ENCODE results near the gene KRT13. TPM values are rescaled to one million over a fixed set of nuclear protein-coding genes. Genes with fewer than 3 reads are reported as not detected.
"Not testable (repeated sequence)": the region's sequence is repeated elsewhere in the genome, so short reads cannot be mapped to it uniquely, and the experiment has no call there.

Gene KRT13
- total RNA-seq, 2 donors from 2014 or later, result not detected

DNA sequence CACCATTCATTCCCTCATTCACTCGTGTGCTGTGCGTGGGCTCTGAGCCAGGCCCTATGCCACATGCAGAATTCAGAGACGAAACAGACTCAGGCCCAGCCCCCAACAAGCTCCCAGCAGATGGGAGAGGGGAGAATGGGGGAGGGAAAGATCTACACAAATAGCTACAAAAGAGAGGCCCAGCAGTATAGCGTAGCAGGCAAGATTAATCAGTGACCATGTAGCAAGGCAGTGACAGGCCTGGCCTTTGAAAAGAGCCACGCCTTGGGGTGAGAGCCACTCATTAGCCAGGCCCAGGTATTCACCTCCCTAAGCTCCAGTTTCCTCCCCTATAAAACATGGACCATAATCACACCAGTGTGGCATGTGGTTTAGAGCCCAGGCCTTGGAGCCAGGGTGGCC, 39.1 kb upstream of the KRT13 start:
- Mint-ChIP-seq H3K27ac (no peak overlapping the region), H3K36me3 (ENCODE audit: low read depth) (peaks cover 2% of the 10 kb centered on the region)

DNA sequence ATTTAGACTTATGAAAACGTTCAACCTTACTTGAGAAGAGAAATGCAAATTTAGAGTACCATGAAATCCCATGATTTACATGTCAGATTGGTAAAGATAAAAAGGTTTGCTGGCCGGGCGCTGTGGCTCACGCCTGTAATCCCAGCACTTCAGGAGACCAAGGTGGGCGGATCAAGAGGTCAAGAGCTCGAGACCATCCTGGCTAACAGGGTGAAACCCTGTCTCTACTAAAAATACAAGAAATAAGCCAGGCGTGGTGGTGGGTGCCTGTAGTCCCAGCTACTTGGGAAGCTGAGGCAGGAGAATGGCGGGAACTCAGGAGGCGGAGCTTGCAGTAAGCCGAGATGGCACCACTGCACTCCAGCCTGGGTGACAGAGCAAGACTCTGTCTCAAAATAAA, 37.4 kb upstream of the KRT13 start:
- peak overlapping the region; percentile 11 for H3K27ac Mint-ChIP-seq
- not testable (repeated sequence) for H3K36me3 Mint-ChIP-seq (ENCODE audit: low read depth); H3K27me3 Mint-ChIP-seq; H3K4me1 Mint-ChIP-seq; H3K9me3 ChIP-seq (ENCODE audit: control insufficient read depth, low read length, poor library complexity, severe bottlenecking); DNase-seq; H3K4me3 Mint-ChIP-seq; ATAC-seq

More for the DNA sequence above, 39.1 kb upstream of the KRT13 start:
- Mint-ChIP-seq H3K4me3 (no peak overlapping the region), H3K4me1 (peaks cover 8% of the 10 kb centered on the region), H3K27me3 (no peaks in the 10 kb centered on the region)
- no peak for DNase-seq
- no peak for ATAC-seq
- no peaks in the 10 kb centered on the region for H3K9me3 ChIP-seq (ENCODE audit: control insufficient read depth, low read length, poor library complexity, severe bottlenecking)

DNA sequence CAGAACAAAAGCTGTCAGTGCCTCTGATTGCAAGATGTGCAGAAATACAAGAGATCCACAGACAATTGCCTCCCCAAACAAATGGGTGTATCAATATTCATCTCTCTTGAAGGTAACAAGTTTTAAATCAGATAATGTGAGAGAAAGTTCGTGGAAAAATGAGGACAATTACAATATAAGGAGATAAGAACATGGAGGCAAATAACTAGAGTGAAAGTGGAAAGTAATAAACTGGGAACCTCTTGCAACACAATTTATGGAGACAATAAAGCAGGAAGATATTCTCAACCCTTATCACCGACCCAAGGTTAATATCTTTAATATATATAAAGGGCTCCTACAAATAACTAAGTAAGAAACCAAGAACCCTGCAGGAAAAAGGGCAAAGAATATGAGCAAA, 36.9 kb upstream of the KRT13 start:
- Mint-ChIP-seq H3K4me1 (peaks cover 2% of the 10 kb centered on the region), H3K4me3 (no peak overlapping the region), H3K36me3 (ENCODE audit: low read depth) (peaks cover 2% of the 10 kb centered on the region), H3K27ac (peak overlapping the region; percentile 11), H3K27me3 (peaks cover 10% of the 10 kb centered on the region)
- no peaks in the 10 kb centered on the region for H3K9me3 ChIP-seq (ENCODE audit: control insufficient read depth, low read length, poor library complexity, severe bottlenecking)
- no peak for DNase-seq
- ATAC-seq, result no peak

DNA sequence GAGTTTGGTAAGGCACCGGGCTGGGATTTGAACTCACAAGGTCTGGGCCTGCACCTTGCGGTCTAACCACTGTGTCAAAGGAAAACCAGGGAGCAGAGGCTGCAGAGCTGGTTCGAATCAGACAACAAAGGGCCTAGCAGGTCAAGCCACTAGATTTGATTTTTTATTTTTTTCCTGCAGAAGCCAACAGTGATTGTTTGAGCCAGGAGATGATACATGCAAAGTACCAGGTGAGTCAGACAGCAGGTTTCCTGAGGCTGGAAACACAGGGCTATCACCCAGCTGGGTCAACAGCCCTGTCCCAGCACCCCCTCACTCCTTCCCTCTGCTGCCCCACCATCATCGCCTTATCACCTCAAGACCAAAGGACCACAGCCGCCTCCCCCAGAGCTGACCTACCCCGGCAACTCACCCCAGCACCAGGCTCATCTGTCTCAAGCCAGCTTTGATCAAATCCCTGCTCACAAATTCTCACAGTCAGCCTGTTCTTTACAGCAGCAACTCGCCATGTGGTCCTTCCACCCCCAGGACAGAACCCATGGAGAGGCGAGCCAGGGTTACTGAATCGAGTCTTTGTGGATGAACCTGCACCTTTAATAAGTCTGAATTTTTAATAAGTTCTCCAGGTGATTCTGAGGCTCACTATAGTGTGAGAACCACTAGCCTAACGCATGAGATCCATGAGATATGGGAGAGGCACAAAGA, 35.7 kb upstream of the KRT13 start:
- no peaks in the 10 kb centered on the region for H3K36me3 Mint-ChIP-seq (ENCODE audit: low read depth)
- no peak overlapping the region for H3K27ac Mint-ChIP-seq
- no peaks in the 10 kb centered on the region for H3K9me3 ChIP-seq (ENCODE audit: control insufficient read depth, low read length, poor library complexity, severe bottlenecking)
- H3K4me1 Mint-ChIP-seq, result peaks cover 4% of the 10 kb centered on the region
- DNase-seq, result no peak
- no peak for ATAC-seq
- H3K4me3 Mint-ChIP-seq, result no peak overlapping the region
- H3K27me3 Mint-ChIP-seq, result peaks cover 21% of the 10 kb centered on the region

DNA sequence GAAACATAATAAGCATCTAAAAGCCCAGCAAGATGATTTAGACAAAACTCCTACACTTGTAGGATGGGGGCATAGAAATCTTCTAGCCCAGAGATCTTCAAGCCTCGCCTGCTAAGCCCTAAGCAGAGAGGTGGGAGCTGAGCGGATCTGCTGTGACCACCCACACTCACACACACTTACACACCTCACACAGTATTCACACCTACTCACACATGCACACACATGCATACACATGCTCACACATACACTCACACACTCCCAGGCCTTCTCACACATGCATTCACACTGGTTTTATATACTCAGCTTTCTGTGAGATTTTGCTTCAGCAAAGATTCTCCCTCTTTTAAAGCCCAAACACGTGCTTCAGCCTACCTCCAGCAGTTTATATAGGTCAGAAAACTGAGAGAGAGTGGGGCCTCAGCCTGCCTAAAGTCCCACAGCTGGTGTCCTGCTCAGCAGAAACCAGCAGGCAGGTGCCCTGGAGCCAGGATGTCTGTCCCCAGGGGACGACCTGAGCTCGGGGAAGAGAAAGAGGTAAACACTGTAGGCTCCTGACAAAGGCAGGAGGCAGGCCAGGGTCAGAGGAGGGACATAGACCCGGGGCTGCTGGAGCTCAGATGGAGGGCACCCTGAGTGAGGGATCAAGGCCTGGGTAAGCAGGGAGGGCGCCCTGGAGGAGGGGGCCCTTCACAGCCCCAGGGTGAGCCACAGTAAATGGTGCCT, 34.7 kb upstream of the KRT13 start:
- H3K4me1 Mint-ChIP-seq, result peaks cover 4% of the 10 kb centered on the region
- no peak for DNase-seq
- H3K4me3 Mint-ChIP-seq, result no peak overlapping the region
- H3K9me3 ChIP-seq (ENCODE audit: control insufficient read depth, low read length, poor library complexity, severe bottlenecking), result no peaks in the 10 kb centered on the region
- H3K27ac Mint-ChIP-seq, result peak overlapping the region; percentile 49
- no peak for ATAC-seq
- peaks cover 27% of the 10 kb centered on the region for H3K27me3 Mint-ChIP-seq
- H3K36me3 Mint-ChIP-seq (ENCODE audit: low read depth), result no peaks in the 10 kb centered on the region

DNA sequence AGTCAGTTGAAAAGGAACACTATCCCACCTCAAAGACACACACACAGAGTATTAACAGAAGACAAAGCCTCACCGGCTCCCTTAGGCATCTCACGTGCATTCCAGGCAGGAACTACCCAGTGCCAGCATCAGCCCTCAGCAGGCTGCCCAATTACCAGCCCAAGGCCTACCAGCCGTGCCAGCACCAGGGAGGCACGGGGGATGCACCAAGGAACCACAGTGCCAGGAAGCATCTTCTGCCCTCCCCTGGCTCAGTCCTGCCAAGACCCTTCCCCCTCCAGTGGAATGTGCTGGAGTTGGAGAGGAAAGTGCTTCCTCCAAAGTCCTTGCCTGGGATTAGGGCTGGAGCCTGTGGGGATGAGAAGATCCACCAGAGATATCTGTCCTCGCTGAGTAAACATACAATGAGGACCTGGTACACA, 33.7 kb upstream of the KRT13 start:
- peaks cover 33% of the 10 kb centered on the region for H3K27me3 Mint-ChIP-seq
- H3K4me3 Mint-ChIP-seq, result no peak overlapping the region
- DNase-seq, result no peak
- no peak overlapping the region for H3K27ac Mint-ChIP-seq
- ATAC-seq, result no peak
- H3K36me3 Mint-ChIP-seq (ENCODE audit: low read depth), result no peaks in the 10 kb centered on the region
- H3K4me1 Mint-ChIP-seq, result peaks cover 4% of the 10 kb centered on the region
- H3K9me3 ChIP-seq (ENCODE audit: control insufficient read depth, low read length, poor library complexity, severe bottlenecking), result no peaks in the 10 kb centered on the region

DNA sequence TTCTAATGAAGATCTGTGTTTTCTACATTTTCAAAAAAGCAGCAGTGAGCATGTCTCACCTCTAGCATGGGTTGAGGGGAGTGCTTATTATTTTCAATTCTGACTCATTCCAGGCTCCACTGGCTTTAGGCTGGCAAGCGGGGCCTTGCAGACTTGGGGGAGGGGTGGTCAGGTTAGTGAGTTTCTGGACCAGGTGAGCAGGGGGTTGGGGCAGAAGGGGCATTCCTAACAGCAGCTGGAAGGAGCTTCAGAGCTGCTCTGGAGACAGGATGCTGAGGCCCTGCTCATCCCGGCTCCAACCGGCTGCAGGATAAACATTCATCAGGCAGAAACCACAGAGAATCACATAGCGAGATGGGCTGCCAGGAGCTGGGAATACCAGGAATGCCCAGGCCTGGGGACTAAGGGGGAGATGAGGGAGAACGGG, 33.2 kb upstream of the KRT13 start:
- ATAC-seq, result no peak
- Mint-ChIP-seq H3K27ac (no peak overlapping the region), H3K4me3 (no peak overlapping the region), H3K36me3 (ENCODE audit: low read depth) (no peaks in the 10 kb centered on the region), H3K4me1 (peaks cover 4% of the 10 kb centered on the region), H3K27me3 (peaks cover 33% of the 10 kb centered on the region)
- DNase-seq, result no peak
- no peaks in the 10 kb centered on the region for H3K9me3 ChIP-seq (ENCODE audit: control insufficient read depth, low read length, poor library complexity, severe bottlenecking)

DNA sequence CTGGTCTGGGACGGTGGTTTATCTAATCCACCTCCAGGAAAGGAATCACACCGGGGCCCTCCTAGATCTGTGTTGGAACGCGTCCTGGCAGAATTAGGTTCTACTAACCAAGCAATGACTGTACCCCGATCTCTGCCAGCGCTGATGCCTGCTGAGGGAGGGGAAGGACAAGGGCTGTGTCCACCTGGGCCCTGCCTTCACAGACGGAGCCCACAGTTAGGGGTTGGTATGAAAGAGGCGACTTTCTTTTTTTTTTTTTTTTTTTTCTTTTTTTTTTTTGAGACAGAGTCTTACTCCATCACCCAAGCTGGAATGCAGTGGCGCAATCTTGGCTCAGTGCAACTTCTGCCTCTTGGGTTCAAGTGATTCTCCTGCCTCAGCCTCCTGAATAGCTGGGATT, 32.6 kb upstream of the KRT13 start:
- Mint-ChIP-seq H3K36me3 (ENCODE audit: low read depth) (no peaks in the 10 kb centered on the region), H3K4me1 (peaks cover 4% of the 10 kb centered on the region), H3K27me3 (peaks cover 34% of the 10 kb centered on the region), H3K4me3 (no peak overlapping the region), H3K27ac (no peak overlapping the region)
- H3K9me3 ChIP-seq (ENCODE audit: control insufficient read depth, low read length, poor library complexity, severe bottlenecking), result no peaks in the 10 kb centered on the region
- DNase-seq (no peak), ATAC-seq (no peak)

DNA sequence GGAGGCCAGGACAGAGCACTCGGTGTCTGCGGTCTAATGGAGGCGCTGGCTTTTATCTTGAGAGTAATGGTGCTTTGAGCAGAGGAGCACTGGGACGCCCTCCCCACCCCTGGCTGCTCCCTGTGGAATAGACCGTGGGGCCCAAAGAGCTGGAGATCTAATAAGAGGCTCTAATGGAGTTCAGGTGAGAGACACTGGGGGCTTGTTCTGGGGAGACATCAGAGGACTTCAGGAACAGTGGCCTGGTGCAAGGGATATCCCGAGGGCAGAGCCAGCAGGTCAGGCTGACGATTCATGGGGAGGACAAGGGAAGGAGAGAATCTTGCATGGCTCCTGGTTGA, 32.2 kb upstream of the KRT13 start:
- peaks cover under 1% of the 10 kb centered on the region for H3K9me3 ChIP-seq (ENCODE audit: control insufficient read depth, low read length, poor library complexity, severe bottlenecking)
- peaks cover 38% of the 10 kb centered on the region for H3K27me3 Mint-ChIP-seq
- no peak overlapping the region for H3K4me3 Mint-ChIP-seq
- H3K36me3 Mint-ChIP-seq (ENCODE audit: low read depth), result no peaks in the 10 kb centered on the region
- no peak overlapping the region for H3K27ac Mint-ChIP-seq
- ATAC-seq (no peak), DNase-seq (no peak)
- peaks cover 4% of the 10 kb centered on the region for H3K4me1 Mint-ChIP-seq

DNA sequence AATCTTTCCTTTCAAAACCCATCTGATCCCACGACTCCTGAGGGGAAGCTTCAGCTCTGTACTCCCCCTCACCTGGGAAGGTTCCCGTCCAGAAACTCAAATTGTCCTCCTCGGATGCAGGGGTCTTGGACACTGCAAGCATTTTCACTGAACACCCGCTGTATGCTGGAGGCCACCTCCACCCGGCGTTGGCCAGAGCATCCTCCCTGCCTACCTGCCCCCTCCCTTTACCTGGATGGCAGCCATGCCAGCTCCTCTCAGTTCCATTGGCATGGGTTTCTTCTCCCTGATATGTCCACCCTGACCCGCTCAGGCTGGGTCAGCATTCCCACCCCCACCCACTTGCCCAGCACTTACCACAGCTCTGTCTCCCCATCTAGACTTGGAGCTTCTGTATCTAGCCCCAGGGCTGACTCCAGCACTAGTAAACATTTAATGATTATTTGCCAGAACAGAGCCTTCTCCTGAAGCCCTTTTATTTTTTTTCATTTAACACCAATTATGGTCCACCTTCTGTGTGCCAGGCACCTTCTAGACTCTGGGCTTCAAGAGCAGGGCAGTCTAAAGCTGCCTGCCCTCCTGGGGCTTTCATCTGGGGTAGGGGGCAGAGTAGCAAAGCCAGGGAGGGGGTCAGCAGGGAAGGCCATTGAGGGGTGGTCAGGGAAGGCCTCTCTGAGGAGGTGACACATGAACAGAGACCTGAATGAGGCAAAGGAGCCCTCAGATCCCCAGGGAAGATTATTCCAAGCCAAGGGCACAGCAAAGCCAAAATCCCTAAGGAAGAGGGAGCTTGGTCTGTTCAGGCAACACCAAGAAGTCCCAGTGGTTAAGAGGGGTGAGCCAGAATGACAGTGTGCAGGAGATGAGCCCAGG, 31.6 kb upstream of the KRT13 start:
- peaks cover 3% of the 10 kb centered on the region for H3K9me3 ChIP-seq (ENCODE audit: control insufficient read depth, low read length, poor library complexity, severe bottlenecking)
- Mint-ChIP-seq H3K4me3 (no peak overlapping the region), H3K36me3 (ENCODE audit: low read depth) (no peaks in the 10 kb centered on the region), H3K27ac (no peak overlapping the region), H3K4me1 (peaks cover 4% of the 10 kb centered on the region), H3K27me3 (peaks cover 44% of the 10 kb centered on the region)
- DNase-seq (no peak), ATAC-seq (no peak)

DNA sequence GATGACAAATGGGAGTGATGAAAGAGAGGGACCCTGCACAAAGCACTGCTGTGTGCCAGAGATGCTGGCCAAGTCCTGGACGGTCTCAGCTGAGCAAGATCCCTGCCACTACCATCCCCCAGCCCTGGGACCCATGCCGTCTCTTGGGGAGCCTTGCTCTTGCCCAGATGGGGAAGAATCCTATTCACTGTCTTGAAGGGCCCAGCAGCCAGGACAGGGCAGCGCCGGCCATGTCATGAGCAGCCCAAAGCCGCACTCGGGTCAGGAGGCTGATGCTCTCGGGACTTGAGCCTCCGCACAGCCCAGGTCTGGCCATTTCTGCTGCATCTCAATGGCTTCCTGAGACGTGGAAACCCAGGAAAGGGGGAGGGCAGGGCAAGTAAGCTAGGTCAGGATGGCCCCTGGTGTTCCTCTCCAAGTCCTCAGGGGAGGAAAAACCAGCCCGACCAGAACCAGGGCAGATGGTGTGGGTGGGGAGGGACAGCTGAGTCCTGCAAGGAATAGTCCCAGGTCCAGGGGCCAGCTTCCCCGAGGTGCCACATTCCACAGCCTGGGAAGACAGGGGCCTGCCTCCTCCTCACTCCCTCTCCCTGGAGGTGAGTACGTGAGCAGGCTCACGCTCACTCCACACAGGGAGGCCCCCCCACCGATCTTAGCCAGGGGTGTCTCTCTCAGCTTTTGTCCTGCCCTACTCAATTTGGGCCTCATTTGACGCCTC, 30.5 kb upstream of the KRT13 start:
- no peak overlapping the region for H3K4me3 Mint-ChIP-seq
- ATAC-seq, result no peak
- H3K27me3 Mint-ChIP-seq, result peaks cover 54% of the 10 kb centered on the region
- no peak overlapping the region for H3K27ac Mint-ChIP-seq
- peaks cover 4% of the 10 kb centered on the region for H3K4me1 Mint-ChIP-seq
- H3K36me3 Mint-ChIP-seq (ENCODE audit: low read depth), result no peaks in the 10 kb centered on the region
- peaks cover 3% of the 10 kb centered on the region for H3K9me3 ChIP-seq (ENCODE audit: control insufficient read depth, low read length, poor library complexity, severe bottlenecking)
- DNase-seq, result no peak

DNA sequence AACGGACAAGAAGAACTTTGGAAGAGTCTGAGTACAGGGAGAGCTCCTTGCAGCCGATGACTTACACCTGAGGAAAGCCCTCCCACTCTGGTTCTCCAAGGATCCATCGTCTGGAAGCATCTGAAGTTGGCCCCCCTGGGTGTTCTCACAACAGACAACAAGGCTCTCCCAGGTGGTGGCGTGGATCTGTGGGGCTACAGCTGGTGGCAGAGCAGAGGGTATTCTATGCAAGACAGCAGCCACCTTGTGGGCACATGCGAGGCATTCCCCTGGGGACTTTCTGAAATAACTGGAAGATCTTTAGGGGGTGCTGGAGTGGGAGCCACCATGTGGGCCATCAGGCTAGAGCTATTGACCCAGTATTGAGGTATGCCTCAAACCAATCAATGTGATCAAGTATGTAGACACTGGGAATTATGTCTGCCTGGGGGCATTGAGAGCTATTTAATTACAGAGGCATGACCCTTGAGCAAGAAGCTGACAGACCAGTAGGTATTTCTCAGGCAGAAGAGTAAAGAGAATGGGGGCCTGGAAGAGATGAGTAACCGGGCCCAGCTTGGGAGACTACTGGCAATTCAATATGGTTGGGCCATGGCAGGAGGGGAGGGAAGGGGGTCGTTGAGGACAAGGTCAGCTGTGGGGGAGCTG, 29.6 kb upstream of the KRT13 start:
- DNase-seq (no peak), ATAC-seq (no peak)
- no peak overlapping the region for H3K4me3 Mint-ChIP-seq
- H3K9me3 ChIP-seq (ENCODE audit: control insufficient read depth, low read length, poor library complexity, severe bottlenecking), result peaks cover 3% of the 10 kb centered on the region
- no peak overlapping the region for H3K27ac Mint-ChIP-seq
- peaks cover 63% of the 10 kb centered on the region for H3K27me3 Mint-ChIP-seq
- no peaks in the 10 kb centered on the region for H3K36me3 Mint-ChIP-seq (ENCODE audit: low read depth)
- peaks cover 4% of the 10 kb centered on the region for H3K4me1 Mint-ChIP-seq

Data from T-helper 17 cell (primary cell).